Spleen (tissue), 7 donors: ENCODE measurements around the gene BZW1.

Experiments
- POLR2A ChIP-seq, 3 donors: fragments of 450-650 bp; IDR thresholded peaks; one replicate each; pipeline ENCODE4 v1.5.1; 2017; ENCODE audit warnings: antibody characterized with exemption in 3 of 3, mild to moderate bottlenecking in 1 of 3
- POLR2AphosphoS5 ChIP-seq, 3 donors: sonication (generic); formaldehyde crosslinking; IDR thresholded peaks; one replicate each; pipeline ENCODE4 v1.5.1; 2017; ENCODE audit warnings: antibody characterized with exemption in 3 of 3
- TF ChIP-seq, protein P1 (sequence below), 11 experiments: fragments of 200-600 bp in 7 of 11; fragments of 450-650 bp in 4 of 11; sonication (generic) in 4 of 11; IDR thresholded peaks in 8 of 11; conservative IDR thresholded peaks in 3 of 11; 1 replicate in 7 of 11; 2 replicates in 4 of 11; pipeline versions ENCODE4 v1.4.0 to v1.8.0; 2016 to 2021; ENCODE audit warnings: antibody characterized with exemption in 11 of 11, inconsistent platforms in 4 of 11, mild to moderate bottlenecking in 1 of 11
- donor health status: DM: no; HTN: no; CAD: no; lungs with moderate emphysema.
- donor health status: DM: no; HTN: no; CAD: no.
- donor health status: DM: no; HTN: no; CAD: no.

DNA sequence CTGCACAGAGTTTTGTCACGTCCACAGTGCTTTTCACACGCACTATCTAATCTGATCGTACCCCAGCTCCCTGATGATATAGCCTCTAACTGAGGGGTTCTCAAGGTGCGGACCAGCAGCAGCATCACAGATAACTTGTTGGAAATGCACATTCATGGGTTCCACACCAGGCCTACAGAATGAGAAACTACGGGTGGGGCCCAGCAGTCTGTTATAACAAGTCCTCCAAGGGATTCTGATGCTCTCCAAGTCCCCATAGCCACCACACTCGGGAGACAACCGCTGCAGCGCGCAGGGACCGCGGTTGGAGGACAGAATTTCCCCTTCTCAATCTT, 745 bp upstream of the BZW1 start:
- TF ChIP-seq, protein P1, sequence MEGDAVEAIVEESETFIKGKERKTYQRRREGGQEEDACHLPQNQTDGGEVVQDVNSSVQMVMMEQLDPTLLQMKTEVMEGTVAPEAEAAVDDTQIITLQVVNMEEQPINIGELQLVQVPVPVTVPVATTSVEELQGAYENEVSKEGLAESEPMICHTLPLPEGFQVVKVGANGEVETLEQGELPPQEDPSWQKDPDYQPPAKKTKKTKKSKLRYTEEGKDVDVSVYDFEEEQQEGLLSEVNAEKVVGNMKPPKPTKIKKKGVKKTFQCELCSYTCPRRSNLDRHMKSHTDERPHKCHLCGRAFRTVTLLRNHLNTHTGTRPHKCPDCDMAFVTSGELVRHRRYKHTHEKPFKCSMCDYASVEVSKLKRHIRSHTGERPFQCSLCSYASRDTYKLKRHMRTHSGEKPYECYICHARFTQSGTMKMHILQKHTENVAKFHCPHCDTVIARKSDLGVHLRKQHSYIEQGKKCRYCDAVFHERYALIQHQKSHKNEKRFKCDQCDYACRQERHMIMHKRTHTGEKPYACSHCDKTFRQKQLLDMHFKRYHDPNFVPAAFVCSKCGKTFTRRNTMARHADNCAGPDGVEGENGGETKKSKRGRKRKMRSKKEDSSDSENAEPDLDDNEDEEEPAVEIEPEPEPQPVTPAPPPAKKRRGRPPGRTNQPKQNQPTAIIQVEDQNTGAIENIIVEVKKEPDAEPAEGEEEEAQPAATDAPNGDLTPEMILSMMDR (IDR thresholded peaks at IDR 0.05 in 8 of 11, conservative IDR thresholded peaks at IDR 0.05 in 3 of 11) = no peak
- TF ChIP-seq POLR2AphosphoS5 (IDR thresholded peaks at IDR 0.05) (no peak), POLR2A (IDR thresholded peaks at IDR 0.05) (peak in 1 of 3 donors; percentile 61)
